GM23338 (cell line): ENCODE data around the gene AP4M1.

ENCODE experiments used
- ETS1 ChIP-seq: IDR thresholded peaks from 2 replicates; pipeline ENCODE4 v1.6.1; 2016; ENCODE audit warnings: antibody characterized with exemption
- EZH2 ChIP-seq: fragments of 200-600 bp; sonication (generic); IDR thresholded peaks from one replicate; pipeline ENCODE4 v1.8.0; 2017; ENCODE audit warnings: antibody characterized with exemption, mild to moderate bottlenecking, low read depth; ENCODE audit not compliant: unreplicated experiment
- EZH2phosphoT487 ChIP-seq: fragments of 200-600 bp; sonication (generic); IDR thresholded peaks from one replicate; pipeline ENCODE4 v1.8.1; 2018; ENCODE audit warnings: antibody characterized with exemption; ENCODE audit not compliant: unreplicated experiment
- JUNB ChIP-seq: IDR thresholded peaks from one replicate; pipeline ENCODE4 v1.6.1; 2016; ENCODE audit warnings: antibody characterized with exemption; ENCODE audit not compliant: unreplicated experiment
- NANOG ChIP-seq: IDR thresholded peaks from 2 replicates; pipeline ENCODE4 v1.6.1; 2016; ENCODE audit warnings: antibody characterized with exemption, borderline replicate concordance
- POLR2AphosphoS5 ChIP-seq: IDR thresholded peaks from 2 replicates; pipeline ENCODE4 v1.6.1; 2016; ENCODE audit warnings: antibody characterized with exemption, low read depth
- REST ChIP-seq: IDR thresholded peaks from one replicate; pipeline ENCODE4 v1.6.1; 2018; ENCODE audit warnings: antibody characterized with exemption; ENCODE audit not compliant: unreplicated experiment
- TF ChIP-seq, protein P1 (sequence below), 2 experiments: fragments of 200-600 bp in 1 of 2; sonication (generic) in 1 of 2; conservative IDR thresholded peaks; 2 replicates each; pipeline versions ENCODE4 v1.5.1 to v1.6.1; 2016 to 2017; ENCODE audit warnings: antibody characterized with exemption in 2 of 2, low read depth in 2 of 2, mild to moderate bottlenecking in 2 of 2, moderate library complexity in 1 of 2
- TF ChIP-seq, protein P2 (sequence below): fragments of 250-450 bp; sonication (Bioruptor Pico); IDR thresholded peaks from 2 replicates; pipeline ENCODE4 v1.5.0; 2020; ENCODE audit warnings: mild to moderate bottlenecking, moderate library complexity

DNA sequence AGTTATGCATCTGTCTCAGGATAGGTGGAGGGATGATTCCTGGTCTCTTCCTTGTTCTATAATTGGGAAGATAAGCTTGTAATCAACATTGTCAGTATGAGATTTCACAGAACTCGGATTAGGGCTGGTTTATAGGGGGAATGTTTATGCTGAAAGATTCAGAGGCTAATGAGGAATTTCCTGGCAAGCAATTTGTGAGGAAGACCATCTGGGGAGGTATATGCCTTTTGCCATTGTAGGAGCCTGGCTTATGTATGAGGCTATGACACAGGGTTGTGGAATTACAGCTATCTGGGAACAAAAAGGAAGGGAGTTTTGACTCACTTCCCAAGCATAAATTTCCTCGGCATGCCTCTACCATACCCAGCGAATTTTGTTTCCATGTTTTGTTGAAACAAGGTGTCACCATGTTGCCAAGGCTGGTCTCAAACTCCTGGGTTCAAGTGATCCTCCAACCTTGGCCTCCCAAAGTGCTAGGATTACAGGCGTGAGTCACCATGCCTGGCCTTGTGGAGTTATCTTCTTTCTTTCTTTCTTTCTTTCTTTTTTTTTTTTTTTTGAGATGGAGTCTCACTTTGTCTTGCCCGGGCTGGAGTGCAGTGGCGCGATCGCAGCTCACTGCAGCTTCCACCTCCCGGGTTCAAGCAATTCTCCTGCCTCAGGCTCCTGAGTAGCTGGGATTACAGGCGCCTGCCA lies 14.2 kb upstream of the AP4M1 start:
- TF ChIP-seq, protein P1, sequence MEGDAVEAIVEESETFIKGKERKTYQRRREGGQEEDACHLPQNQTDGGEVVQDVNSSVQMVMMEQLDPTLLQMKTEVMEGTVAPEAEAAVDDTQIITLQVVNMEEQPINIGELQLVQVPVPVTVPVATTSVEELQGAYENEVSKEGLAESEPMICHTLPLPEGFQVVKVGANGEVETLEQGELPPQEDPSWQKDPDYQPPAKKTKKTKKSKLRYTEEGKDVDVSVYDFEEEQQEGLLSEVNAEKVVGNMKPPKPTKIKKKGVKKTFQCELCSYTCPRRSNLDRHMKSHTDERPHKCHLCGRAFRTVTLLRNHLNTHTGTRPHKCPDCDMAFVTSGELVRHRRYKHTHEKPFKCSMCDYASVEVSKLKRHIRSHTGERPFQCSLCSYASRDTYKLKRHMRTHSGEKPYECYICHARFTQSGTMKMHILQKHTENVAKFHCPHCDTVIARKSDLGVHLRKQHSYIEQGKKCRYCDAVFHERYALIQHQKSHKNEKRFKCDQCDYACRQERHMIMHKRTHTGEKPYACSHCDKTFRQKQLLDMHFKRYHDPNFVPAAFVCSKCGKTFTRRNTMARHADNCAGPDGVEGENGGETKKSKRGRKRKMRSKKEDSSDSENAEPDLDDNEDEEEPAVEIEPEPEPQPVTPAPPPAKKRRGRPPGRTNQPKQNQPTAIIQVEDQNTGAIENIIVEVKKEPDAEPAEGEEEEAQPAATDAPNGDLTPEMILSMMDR (conservative IDR thresholded peaks at IDR 0.05; ENCODE audit: low read depth in 2 of 2) = no peak
- TF ChIP-seq EZH2phosphoT487 (no peak), EZH2 (no peak), POLR2AphosphoS5 (no peak), JUNB (no peak), NANOG (no peak), REST (no peak), ETS1 (no peak)
- TF ChIP-seq, protein P2, sequence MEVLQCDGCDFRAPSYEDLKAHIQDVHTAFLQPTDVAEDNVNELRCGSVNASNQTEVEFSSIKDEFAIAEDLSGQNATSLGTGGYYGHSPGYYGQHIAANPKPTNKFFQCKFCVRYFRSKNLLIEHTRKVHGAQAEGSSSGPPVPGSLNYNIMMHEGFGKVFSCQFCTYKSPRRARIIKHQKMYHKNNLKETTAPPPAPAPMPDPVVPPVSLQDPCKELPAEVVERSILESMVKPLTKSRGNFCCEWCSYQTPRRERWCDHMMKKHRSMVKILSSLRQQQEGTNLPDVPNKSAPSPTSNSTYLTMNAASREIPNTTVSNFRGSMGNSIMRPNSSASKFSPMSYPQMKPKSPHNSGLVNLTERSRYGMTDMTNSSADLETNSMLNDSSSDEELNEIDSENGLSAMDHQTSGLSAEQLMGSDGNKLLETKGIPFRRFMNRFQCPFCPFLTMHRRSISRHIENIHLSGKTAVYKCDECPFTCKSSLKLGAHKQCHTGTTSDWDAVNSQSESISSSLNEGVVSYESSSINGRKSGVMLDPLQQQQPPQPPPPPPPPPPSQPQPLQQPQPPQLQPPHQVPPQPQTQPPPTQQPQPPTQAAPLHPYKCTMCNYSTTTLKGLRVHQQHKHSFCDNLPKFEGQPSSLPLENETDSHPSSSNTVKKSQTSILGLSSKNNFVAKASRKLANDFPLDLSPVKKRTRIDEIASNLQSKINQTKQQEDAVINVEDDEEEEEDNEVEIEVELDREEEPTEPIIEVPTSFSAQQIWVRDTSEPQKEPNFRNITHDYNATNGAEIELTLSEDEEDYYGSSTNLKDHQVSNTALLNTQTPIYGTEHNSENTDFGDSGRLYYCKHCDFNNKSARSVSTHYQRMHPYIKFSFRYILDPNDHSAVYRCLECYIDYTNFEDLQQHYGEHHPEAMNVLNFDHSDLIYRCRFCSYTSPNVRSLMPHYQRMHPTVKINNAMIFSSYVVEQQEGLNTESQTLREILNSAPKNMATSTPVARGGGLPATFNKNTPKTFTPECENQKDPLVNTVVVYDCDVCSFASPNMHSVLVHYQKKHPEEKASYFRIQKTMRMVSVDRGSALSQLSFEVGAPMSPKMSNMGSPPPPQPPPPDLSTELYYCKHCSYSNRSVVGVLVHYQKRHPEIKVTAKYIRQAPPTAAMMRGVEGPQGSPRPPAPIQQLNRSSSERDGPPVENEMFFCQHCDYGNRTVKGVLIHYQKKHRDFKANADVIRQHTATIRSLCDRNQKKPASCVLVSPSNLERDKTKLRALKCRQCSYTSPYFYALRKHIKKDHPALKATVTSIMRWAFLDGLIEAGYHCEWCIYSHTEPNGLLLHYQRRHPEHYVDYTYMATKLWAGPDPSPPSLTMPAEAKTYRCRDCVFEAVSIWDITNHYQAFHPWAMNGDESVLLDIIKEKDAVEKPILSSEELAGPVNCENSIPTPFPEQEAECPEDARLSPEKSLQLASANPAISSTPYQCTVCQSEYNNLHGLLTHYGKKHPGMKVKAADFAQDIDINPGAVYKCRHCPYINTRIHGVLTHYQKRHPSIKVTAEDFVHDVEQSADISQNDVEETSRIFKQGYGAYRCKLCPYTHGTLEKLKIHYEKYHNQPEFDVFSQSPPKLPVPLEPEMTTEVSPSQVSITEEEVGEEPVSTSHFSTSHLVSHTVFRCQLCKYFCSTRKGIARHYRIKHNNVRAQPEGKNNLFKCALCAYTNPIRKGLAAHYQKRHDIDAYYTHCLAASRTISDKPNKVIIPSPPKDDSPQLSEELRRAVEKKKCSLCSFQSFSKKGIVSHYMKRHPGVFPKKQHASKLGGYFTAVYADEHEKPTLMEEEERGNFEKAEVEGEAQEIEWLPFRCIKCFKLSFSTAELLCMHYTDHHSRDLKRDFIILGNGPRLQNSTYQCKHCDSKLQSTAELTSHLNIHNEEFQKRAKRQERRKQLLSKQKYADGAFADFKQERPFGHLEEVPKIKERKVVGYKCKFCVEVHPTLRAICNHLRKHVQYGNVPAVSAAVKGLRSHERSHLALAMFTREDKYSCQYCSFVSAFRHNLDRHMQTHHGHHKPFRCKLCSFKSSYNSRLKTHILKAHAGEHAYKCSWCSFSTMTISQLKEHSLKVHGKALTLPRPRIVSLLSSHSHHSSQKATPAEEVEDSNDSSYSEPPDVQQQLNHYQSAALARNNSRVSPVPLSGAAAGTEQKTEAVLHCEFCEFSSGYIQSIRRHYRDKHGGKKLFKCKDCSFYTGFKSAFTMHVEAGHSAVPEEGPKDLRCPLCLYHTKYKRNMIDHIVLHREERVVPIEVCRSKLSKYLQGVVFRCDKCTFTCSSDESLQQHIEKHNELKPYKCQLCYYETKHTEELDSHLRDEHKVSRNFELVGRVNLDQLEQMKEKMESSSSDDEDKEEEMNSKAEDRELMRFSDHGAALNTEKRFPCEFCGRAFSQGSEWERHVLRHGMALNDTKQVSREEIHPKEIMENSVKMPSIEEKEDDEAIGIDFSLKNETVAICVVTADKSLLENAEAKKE (CRISPR knock-in tag) = no peak
